NCI-H69 (cell line): Measurements from ENCODE around the gene PXDC1.
A peak's percentile ranks its signal among the peaks of the same experiment; 100 is the strongest.
"Not testable (repeated sequence)": the region's sequence is repeated elsewhere in the genome, so short reads cannot be mapped to it uniquely, and the experiment has no call there.

ENCODE experiments used
- DNase-seq: peaks from one replicate; lab custom pipeline; 2025; lab: John Stamatoyannopoulos, UW

Gene PXDC1

DNA sequence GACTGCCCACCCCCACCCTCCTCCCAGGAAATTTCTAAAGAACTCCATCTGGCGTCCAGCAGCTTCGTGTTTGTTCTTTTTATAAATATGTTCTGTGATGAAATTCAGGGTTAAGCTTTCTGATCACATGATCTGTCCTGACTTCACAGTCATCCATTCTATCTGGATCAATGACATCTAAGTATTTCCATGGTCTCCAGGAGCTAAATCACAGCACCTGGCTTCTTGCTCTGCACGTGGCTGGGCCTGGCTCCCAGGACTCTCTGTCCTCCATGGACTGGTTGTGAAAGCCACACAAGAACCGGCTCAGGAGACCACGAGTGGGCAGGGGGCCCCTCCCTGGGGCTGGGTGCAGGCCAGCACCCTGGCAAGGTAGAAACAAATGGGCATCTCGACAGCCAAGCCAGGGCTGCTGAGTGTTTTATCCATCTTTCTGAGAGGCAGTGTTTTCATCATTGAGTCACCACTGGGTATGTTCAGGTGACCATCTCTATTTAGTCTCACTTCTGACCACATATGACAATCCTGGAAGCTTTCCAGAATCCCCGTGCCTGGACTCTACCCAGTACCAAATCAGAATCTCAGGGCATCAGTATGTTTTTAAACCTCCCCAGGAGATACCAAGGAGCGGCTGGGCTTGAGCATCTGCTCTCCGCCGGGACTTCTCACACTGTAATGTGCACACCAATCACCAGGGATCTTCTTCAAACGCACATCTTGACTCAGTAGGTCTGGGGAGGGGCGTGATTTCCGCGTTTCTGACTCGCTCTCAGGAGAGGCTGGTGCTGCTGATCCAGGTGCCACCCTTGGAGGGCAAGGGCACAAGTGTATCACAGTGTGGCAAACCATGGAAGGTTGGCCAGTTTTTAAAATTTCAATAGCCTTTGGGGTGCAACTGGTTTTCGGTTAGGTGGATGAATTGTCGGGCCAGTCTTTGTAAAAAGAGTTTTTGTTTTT is 31.6 kb upstream of the PXDC1 start:
- DNase-seq, result no peak

DNA sequence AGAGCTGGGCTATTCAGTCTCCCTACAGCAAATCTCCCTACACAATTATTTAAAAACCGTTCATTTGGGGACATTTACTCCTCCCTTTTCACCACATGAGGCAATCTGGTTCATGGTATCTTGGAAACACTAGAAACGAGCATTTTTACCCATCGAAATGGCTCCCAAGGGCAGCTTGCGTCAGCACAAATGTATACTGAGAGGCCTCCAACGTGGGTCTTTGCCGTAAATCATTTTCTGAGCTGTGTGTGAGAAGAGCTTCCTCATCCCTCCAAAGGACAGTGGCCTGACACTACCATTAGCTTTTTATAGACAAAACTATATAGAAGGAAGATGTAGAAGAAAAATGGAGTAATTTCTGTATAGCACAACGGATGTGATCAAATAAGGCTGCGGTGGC is 30.0 kb upstream of the PXDC1 start:
- no peak for DNase-seq

DNA sequence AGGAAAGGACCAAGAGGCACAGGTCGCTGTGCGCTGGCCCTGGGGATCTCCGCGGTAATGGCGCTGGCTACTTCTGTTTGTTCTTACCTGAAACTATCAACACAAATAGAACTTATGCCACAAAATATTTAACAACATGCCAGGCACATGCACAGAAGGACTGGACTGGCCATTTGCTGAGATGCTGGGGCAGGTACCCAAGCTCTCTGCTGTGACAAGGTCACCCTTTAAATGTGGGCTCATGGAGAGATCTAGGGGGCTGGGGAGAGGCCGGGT is 28.0 kb upstream of the PXDC1 start:
- no peak for DNase-seq

DNA sequence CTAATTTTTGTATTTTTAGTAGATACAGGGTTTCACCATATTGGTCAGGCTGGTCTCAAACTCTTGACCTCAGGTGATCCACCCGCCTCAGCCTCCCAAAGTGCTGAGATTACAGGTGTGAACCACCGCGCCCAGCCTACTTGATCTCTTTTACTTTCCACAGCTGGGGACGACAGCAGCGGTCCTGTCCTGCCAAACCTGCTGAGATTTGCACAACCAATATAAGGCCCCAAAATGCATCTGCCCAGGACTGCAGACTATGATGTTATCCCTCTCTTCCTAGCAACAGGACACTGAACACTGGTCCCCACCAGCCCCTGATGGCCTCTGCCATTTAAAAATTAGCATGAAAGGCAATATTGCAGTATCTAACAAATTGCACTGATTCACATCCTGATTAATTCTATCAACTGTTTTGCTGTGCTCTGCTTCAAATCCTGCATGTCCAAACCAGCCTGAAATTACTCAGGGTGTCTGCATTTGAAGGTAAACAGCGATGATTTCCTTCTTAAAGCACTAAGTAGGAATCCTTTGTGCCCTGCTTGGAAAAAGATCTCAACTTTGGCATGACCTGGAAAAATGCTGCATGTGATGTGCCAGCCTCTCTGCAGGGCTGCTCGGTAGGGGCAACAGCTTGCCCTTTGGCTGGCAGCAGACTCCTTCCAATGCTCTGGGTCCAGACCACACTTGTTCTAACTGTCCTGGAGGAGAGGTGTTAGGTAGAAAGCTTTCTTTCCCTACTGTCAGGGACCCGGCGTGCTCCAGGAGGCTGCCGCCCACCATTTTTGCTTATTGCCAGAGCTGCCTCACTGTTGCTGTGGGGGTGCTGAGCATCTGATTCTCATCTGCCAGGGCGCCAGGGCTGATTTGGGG is 27.4 kb upstream of the PXDC1 start:
- DNase-seq, result no peak

DNA sequence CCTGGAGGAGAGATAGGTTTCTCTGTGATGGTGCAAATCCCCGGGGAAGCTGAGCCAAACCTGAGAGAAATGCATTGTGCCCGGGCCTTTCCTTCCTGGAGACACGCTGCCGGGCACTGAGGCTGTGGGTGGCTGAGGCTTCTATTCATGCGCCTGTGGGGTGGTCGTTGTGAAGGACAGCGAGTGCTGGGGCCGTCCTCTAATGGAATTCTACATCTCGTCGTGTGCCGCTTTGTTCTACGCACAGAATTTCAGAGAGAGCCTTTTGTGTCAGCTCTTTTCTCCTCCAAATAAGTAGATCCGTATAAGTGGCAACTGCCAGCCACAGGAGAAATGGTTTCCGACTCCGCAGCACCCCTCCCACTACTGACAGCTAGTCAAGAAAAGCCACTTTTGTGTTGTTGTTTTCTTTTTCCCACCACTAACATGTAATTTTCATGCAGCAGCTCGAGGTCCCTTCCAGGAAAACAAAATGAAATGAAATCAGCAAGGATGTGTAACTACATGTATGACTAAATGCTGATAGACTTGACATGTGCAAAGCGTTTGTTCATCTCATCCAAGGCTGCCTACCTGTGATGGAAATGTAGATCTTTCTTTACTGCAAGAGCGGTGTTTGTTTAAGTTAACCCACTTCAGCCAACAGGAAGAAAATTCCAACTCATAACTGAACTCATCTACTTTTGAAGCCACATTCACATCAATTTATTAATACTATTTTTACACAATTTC is 26.4 kb upstream of the PXDC1 start:
- no peak for DNase-seq

DNA sequence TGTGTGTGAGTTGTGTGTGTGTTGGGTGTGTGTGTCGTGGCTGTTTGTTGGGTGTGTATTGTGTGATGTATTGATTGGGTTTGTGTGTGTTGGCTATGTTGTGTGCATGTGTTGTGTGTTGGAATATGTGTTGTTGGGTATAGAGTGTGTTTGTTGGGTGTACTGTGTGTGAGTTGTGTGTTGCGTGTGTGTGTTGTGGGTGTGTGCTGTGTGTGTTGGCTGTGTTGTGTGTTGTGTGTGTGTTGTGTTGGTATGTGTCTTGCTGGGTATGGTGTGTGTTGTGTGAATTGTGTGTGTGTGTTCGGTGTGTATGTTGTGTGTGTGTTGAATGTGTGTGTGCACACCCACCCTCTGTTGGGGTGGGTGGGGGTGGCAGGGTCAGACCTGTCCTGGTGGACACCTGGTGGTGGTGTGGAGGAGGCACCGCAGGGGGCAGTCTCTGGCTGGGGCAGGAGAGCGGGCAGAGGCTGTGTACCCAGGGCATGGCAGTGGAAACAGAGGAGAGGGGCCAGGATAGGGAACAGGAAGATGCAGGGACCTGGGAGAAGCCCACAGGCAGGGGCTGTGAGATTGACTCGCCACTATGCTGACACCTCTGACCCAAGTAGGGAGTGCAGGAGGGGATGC is 25.5 kb upstream of the PXDC1 start:
- no peak for DNase-seq

DNA sequence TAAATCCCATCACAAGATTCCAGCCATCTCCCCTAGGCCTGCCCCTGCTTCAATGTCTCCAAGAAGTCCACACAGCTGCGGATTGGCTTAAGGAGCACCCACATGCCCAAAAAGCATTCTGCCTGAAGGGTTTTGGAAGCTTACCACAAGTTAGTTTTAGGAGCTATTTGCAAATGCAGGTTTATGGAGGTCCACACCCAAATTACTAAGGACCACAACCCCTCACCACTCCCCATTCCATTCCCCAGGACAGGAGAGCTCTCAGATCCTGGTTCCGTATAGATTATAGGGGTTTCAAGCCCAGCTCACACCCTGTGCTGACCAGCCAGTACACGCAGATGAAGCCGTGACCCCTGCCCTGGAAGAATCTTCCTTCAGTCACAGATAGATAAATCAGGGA is 24.3 kb upstream of the PXDC1 start:
- no peak for DNase-seq

DNA sequence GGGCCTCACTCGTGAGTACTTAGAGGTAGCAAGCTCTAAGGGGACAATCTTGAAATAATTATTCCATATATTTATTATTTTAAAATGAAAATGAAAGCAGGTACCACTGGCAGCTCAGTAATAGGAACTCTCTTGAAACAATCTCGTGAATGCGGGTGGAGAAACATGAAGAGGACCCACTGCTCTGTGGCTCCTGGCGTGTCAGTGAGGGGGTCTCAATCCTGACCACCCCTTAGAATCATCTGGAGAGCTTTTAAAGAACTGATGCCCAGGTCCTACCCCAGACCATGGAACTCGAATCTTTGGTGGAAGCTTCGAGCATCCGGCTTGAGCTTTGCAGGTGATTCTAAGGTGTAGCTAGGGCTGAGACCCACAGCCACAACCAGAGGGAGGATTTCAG is 23.9 kb upstream of the PXDC1 start:
- DNase-seq, result no peak

DNA sequence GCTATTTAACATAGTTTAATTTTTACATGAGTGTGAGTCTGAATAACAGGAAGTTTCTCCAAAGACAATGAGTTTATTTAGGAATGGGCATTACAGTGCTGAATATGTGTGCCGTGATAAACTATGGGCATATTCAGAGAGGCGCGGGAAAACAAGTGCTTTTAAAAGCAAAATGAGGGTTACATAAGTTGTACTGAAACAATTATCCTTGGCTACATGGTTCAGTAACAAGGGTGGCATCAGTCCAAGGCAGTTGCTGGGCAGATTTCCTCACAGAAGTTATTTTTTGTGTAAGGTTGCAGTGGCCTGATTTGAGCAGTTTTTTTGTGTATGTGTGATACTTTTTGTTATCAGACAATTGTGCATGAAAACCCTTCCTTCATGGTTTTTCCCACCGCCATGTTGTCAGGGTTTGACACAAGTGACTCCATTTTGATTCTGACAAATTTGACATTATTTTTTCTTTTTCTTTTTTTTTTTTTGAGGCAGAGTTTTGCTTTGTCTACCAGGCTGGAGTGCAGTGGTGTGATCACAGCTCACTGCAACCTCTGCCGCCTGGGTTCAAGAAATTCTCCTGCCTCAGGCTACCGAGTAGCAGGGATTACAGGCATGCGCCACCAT is 22.3 kb upstream of the PXDC1 start:
- peak; percentile 26 for DNase-seq

DNA sequence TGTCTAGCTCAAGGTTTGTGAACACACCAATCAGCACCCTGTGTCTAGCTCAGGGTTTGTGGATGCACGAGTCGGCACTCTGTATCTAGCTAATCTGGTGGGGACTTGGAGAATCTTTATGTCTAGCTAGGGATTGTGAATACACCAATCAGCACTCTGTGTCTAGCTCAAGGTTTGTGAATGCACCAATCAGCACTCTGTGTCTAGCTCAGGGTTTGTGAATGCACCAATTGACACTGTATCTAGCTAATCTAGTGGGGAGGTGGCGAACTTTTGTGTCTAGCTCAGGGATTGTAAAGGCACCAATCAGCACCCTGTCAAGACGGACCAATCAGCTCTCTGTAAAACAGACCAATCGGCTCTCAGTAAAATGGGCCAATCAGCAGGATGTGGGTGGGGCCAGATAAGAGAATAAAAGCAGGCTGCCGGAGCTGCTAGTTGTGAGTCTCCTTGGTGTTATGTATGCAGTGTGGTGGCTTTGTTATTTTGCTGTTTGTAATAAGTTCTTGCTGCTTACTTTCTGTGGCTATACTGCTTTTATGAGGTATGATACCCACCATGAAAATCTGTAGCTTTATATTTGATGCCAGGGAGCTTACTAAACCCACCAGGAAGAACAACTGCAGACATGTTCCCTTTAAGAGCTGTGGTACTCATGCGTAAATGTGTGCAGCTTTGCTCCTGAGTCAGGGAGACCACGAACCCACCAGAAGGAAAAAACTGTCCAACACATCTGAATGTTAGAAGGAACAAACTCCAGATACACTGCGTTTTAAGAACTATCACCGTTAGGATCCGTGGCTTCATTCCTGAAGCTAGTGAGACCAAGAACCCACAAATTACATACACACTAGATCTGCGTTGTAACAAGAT is 20.9 kb upstream of the PXDC1 start:
- not testable (repeated sequence) for DNase-seq

DNA sequence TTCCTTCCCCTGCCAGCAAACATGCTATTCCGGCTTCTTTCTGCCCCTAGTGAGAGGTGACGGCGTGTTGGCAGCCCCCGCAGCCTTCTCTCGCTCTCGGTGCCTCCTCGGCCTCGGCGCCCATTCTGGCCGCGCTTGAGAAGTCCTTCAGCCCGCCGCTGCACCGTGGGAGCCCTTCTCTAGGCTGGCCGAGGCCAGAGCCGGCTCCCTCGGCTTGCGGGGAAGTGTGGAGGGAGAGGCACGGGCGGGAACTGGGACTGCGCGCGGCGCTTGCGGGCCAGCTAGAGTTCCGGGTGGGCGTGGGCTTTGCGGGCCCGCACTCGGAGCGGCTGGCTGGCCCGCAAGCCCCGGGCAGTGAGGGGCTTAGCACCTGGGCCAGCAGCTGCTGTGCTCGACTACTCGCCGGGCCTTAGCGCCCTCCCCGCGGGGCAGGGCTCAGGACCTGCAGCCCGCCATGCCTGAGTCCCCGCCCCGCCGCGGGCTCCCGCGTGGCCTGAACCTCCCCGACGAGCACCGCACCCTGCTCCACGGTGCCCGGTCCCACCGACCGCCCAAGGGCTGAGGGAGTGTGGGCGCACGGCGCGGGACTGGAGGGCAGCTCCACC is 20.0 kb upstream of the PXDC1 start:
- DNase-seq, result no peak

DNA sequence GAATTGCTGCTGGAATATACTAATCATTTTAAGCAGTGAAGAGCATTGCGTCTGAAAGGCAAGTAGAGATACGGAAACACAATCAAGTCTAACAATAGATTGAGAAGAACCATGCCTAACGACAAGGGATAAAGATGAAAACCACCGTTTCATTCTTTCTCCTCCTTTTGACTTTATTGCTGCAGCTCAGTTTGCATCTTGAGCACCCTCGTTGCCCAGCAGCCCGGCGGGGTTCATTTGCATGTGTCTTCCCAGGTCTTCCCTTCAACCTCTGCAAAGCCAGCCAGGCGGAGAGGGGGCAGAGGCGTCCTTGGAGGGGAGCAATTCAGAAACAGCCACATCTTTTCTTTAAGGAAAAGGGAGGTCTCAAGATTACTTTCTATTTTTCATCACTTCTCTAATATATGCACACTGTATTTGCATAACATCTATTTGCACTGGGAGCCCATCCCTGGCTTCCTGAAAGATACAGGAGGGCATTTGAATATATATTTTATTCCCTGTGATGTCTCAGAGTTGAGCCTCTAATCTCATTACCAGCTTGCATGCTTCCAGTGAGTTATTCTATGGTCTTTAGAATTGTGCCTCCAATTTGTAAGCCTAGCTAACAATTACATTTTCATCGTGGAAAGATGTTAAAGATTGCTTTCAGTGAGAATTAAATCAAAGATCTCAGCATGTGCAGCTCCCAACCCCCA is 18.7 kb upstream of the PXDC1 start:
- DNase-seq, result no peak

DNA sequence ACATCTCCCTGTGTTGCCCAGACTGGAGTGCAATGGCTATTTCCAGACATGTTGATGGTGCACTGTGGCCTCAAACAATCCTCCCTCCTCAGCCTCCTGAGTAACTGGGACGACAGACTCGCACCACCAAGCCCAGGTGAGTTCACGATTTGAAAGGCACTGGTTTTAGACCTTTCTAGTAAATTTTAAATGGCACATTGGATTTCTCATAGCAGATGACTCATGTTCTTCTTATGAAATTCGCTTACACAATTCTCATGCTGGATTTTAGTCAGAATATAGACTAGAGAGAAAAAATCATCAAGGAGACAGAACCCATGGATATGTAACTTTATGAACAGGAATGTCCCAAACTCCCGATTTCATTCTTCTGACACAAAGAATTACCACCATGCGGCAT is 18.1 kb upstream of the PXDC1 start:
- DNase-seq, result no peak

DNA sequence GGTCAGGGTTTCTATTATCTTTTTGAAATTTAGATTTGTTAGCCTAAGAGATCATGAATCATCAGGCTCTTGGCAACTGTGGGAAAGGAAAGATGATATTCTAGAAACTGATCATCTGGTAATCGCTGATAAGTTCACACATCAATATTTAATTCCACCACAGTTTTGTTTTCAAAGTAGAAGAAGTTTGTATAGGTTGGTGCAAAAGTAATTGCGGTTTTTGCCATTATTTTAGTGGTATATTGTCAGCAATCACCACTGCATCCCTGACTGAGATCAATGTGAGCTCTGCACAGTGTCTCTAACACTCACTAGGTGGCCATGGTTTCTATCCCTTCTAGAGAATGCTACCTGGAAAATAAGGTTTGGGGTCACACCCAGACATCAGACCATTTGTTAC is 17.0 kb upstream of the PXDC1 start:
- no peak for DNase-seq

DNA sequence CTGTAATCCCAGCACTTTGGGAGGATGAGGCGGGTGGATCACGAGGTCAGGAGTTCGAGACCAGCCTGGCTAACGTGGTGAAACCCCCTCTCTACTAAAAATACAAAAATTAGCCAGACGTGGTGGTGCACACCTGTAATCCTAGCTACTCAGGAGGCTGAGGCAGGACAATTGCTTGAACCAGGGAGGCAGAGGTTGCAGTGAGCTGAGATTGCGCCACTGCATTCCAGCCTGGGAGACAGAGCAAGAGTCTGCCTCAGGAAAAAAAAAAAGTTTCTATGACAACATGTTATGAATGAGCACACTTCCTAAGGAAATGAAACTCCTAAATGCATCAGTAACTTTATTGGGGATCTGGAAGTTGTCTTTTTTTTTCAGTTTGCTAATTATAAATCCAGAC is 16.0 kb upstream of the PXDC1 start:
- not testable (repeated sequence) for DNase-seq

DNA sequence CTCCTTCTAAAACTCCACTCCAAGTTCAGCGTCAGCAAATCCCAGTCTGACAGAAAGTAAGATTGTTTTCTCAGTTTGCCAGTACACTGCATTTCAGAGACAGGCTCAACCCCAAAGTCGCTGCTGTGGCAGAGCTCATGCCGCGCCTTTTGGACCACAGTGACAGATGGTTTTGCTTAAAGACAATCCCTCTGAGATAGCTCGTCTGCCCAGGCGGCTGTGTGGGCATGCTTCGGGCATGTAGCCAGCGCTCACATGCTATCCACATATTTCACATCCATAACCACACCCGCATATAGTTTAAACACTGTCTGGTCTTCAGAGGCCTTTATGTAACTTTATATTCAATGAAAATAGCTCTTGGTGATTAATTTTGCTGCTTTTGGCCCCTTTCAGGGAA is 14.7 kb upstream of the PXDC1 start:
- peak; percentile 85 for DNase-seq

DNA sequence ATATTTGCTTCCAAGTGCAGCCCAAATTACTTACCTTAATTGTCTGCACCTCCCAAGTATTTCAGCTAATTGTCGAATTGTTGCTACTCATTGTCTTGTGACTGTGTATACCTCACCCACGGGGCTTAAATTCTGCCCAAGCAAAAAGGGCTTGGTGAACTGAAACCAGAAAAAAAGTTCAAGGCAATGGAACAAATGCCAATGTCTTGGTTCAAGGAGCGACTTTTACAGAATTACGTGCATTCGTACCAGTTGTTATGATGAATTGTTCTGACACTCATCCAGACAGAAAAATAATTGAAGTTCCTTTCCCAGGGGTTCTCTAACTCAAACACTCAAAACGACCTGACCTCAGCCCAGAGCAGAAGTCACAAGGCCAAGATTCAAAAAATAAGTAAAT is 13.9 kb upstream of the PXDC1 start:
- DNase-seq, result no peak

DNA sequence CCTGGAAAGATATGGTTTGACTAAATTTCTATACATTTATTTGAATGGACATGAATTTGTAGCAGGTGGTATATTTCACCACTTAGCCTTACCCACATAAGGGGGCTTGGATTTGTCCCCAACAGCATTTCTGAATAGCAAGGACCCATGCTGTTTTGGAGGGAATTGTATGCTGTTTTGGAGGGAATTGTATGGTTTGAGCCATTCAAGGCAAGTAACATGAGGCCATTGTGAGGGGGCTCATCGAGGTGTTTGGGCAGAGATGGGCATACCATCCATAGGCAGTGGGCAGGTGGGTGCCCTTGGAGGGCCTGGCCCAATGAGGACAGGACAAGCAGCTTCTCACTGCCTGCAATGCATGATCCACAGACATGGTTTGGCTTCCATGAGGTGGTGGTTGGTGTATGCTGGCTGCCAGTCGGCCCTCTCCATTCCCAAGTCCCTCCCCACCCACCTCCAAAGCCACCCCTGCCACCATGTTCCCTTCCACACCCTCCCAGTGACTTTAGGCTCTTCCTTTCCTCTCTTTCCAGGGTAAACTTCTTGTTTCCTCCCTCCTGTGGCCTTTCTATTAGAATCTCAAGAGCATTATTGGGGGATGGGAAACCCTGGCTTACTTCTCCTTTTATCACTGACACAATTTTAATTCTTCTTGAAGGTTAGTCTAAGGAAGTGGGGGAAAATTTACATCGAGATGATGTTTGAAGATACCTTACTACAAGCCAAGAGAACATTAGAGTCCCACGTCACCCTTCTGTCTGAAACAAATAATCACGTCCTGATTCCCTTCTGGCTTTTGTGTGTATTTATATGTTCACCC is 13.2 kb upstream of the PXDC1 start:
- no peak for DNase-seq

DNA sequence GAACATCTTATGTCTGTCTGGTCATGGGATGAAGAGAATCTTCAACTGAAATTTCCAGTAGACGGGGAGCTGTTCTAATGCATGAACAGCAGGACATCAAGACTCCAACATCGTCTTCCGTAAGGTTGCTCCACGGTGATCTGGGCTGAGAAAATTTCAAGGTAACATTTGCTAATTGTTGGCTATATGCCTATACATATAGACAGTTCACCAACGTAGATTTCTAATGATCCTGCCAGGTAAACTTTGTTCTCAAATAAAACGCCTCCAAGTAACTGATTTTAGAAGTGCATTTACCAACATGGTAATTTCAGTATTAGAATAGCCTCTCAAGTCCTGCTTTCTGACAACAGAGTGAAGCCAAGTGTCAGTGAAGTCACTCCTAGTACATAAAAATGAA is 11.3 kb upstream of the PXDC1 start:
- DNase-seq, result no peak
